ENCODE results near the gene KLK2. TPM values are rescaled to one million over a fixed set of nuclear protein-coding genes. Genes with fewer than 3 reads are reported as not detected.

KLK2 gene
- total and polyA plus RNA-seq, 2 of the 8 experiments (the other 6 are each of a cell fraction or from before 2014, with no cell fraction given): 0.20 TPM; not detected in 1

GRCh38 chr19:50910722-50911121, 37.5 kb downstream of the KLK2 start:
- 86% methylated on average over 4 of the region's 4 CpGs; no CpG with 5 or more reads in 1 of the 2 experiments for WGBS, 2 experiments (ENCODE audit: extremely low coverage in 1 of 2, insufficient coverage in 1 of 2, insufficient read length in 1 of 2, insufficient replicate concordance in 2 of 2, low coverage in 1 of 2, low lambda C conversion rate in 2 of 2, missing lambda C conversion rate in 1 of 2)
- Histone ChIP-seq H4K5ac (ENCODE audit: insufficient read length, low read depth, low read length) (no peak overlapping the region), H3K4ac (replicated peaks; ENCODE audit: insufficient read length, low read depth, low read length) (no peak overlapping the region), H2BK20ac (ENCODE audit: low read length) (no peak overlapping the region), H3K4me2 (ENCODE audit: insufficient read depth in 1 of 2, low read depth in 2 of 2, low read length in 2 of 2) (no peak overlapping the region; a peak in 1 of 4 replicates), H3K14ac (ENCODE audit: insufficient read length) (no peak overlapping the region), H2BK120ac (replicated peaks; ENCODE audit: low read depth, low read length) (no peak overlapping the region), H2AK5ac (ENCODE audit: low read depth, low read length) (no peak overlapping the region; the same call in 1 of the 2 replicates), H3K36me3 (ENCODE audit: control insufficient read depth in 2 of 4, insufficient read depth in 4 of 4, low read length in 3 of 4) (no peaks in the 10 kb centered on the region), H3K27me3 (replicated peaks in 1 of 4; ENCODE audit: control insufficient read depth in 3 of 4, extremely low read depth in 1 of 4, insufficient read depth in 3 of 4, low read length in 3 of 4) (peaks cover 21 to 42% (median 33%) of the 10 kb centered on the region in 4 experiments), H3K79me1 (ENCODE audit: low read depth, low read length) (no peaks in the 10 kb centered on the region), H3K4me3 (ENCODE audit: extremely low read depth in 1 of 4, insufficient read depth in 2 of 4, low read depth in 3 of 4, low read length in 4 of 4) (no peak overlapping the region), H3K56ac (replicated peaks; ENCODE audit: insufficient read length, low read depth, low read length) (no peak overlapping the region), H2BK5ac (ENCODE audit: low read depth, low read length) (no peak overlapping the region), H4K91ac (replicated peaks; ENCODE audit: insufficient read length, low read length) (no peak overlapping the region), H3K23me2 (ENCODE audit: low read depth, low read length) (peaks cover 16% of the 10 kb centered on the region), H3K27ac (ENCODE audit: low read depth, low read length) (no peak overlapping the region), H2BK12ac (ENCODE audit: low read depth, low read length) (0 out of 2 replicates have a peak overlapping the region, but pooled peaks have one; percentile 12), H3K18ac (ENCODE audit: extremely low read depth, low read length) (no peak overlapping the region), H4K8ac (ENCODE audit: extremely low read depth, insufficient read depth, low read length) (no peak overlapping the region), H3K9me3 (ENCODE audit: insufficient read depth in 2 of 2, low read depth in 1 of 2, low read length in 1 of 2) (no peaks in the 10 kb centered on the region), H3K23ac (ENCODE audit: insufficient read length) (no peak overlapping the region), H2BK15ac (ENCODE audit: low read length) (peak overlapping the region; percentile 73; the same call in 1 of the 2 replicates), H3K4me1 (replicated peaks in 1 of 4; ENCODE audit: control insufficient read depth in 3 of 4, insufficient read depth in 4 of 4, low read length in 3 of 4) (peaks cover 0 to 14% (median 9%) of the 10 kb centered on the region in 4 experiments; a peak in 5 of 7 replicates), H3K79me2 (ENCODE audit: control insufficient read depth in 1 of 2, insufficient read depth in 2 of 2, low read length in 2 of 2) (no peaks in the 10 kb centered on the region), H4K20me1 (replicated peaks in 1 of 2; ENCODE audit: control insufficient read depth in 1 of 2, insufficient read depth in 2 of 2, low read length in 2 of 2) (peaks cover 0 to 2% of the 10 kb centered on the region in 2 experiments), H3K9ac (replicated peaks in 1 of 4; ENCODE audit: extremely low read depth in 1 of 4, low read depth in 3 of 4, low read length in 3 of 4) (no peak overlapping the region), H2AFZ (ENCODE audit: low read length) (no peak overlapping the region)
- no peak for TF ChIP-seq GTF2F1 (IDR thresholded peaks at IDR 0.05; ENCODE audit: borderline replicate concordance, low read depth, low read length)
- TF ChIP-seq CBX5 (IDR thresholded peaks at IDR 0.05; ENCODE audit: low read depth, low read length): no peak
- TF ChIP-seq SP4 (IDR thresholded peaks at IDR 0.05; ENCODE audit: low read length): no peak
- no peak for TF ChIP-seq GABPA (IDR thresholded peaks at IDR 0.05; ENCODE audit: borderline replicate concordance, insufficient read depth, low read length)
- no peak for TF ChIP-seq NANOG (IDR thresholded peaks at IDR 0.05; ENCODE audit: insufficient read depth, low read depth, low read length, poor library complexity, severe bottlenecking)
- TF ChIP-seq SP1 (IDR thresholded peaks at IDR 0.05; ENCODE audit: low read depth, low read length): no peak
- TF ChIP-seq EGR1 (IDR thresholded peaks at IDR 0.05; ENCODE audit: borderline replicate concordance, low read depth, low read length): no peak
- TF ChIP-seq EP300 (IDR thresholded peaks at IDR 0.05; ENCODE audit: borderline replicate concordance in 1 of 2, low read depth in 2 of 2, low read length in 2 of 2): no peak
- no peak for TF ChIP-seq TAF1 (IDR thresholded peaks at IDR 0.05; ENCODE audit: low read depth, low read length)
- FAIRE-seq: no peak
- no peak for DNase-seq (ENCODE audit: low read depth in 1 of 2, low spot score in 2 of 2)
- ChIA-PET POLR2A (ENCODE audit: partially characterized antibody) (interaction anchor here (4.7 to 5.3 kb wide), 2 partner anchors 108 to 115 kb away, joined by 26 to 36 read pairs; no protein-coding TSS in a partner anchor), CTCF (ENCODE audit: partially characterized antibody) (interaction anchor here (0.7 to 2.3 kb wide), 2 partner anchors 11 to 355 kb away, joined by 3 to 17 read pairs; no protein-coding TSS in a partner anchor)
